ENCODE results near the gene IGF2BP1. TPM values are rescaled to one million over a fixed set of nuclear protein-coding genes. Genes with fewer than 3 reads are reported as not detected.
"Not testable (repeated sequence)": the region's sequence is repeated elsewhere in the genome, so short reads cannot be mapped to it uniquely, and the experiment has no call there.

IGF2BP1 gene
- total RNA-seq, 2 experiments from 2014 or later: 0.04 TPM; not detected in 1

DNA sequence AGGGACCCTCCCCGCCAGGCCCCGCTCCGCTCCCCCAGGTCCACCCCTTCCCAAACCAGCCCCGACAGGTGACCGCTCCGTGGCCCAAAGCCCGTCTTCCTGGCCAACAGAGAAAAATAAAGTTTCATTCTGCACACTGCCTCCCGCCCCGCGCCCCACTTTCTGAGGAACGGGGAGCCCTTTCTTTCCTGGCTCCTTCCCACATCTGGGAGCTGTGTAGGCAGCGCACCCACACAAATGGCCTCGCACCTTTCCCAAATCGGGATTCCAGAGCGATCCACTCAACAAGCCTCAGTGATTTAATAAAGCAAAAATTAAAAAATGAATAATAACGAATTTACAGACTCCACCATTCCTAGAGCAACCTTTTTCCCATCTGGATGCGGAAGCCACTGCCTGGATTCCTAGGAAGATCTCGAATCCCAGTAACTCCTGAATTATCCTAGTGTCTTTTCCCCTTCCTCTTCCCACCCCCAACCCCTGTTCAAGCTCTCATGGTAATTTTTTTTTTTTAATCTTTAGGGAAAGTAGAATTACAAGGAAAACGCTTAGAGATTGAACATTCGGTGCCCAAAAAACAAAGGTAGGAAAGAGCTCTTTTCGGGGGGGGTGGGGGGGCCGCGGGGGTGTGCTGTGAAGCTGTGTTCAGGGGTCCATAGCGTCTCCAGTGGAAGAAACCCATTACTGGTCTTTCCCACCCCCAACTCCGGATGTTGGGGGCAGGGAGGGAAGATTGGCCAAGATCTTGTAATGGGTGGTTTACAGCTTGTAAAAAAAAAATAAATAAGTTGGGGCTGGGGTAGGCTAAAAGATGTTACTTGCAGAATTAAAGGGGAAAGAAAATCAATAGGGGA, 1.6 kb downstream of the IGF2BP1 start:
- no peak overlapping the region for H3K4me3 Mint-ChIP-seq
- H3K27me3 Mint-ChIP-seq: peaks cover 86% of the 10 kb centered on the region
- H3K9me3 Mint-ChIP-seq: no peaks in the 10 kb centered on the region
- CTCF ChIA-PET: interaction anchor here (0.7 to 1.1 kb wide), 2 partner anchors 275 to 346 kb away, joined by 3 read pairs; no protein-coding TSS in a partner anchor
- H3K27ac Mint-ChIP-seq: no peak overlapping the region
- POLR2A ChIA-PET: interaction anchor here (0.7 kb wide), 1 partner anchor 376 kb away, joined by 5 read pairs; no protein-coding TSS in a partner anchor
- H3K36me3 Mint-ChIP-seq (ENCODE audit: low read depth): peaks cover 4% of the 10 kb centered on the region
- DNase-seq: no peak
- H3K4me1 Mint-ChIP-seq: peaks cover 26% of the 10 kb centered on the region

- Mint-ChIP-seq H3K36me3 (ENCODE audit: low read depth) (peaks cover 4% of the 10 kb centered on the region), H3K27ac (no peak overlapping the region), H3K9me3 (no peaks in the 10 kb centered on the region), H3K27me3 (peaks cover 91% of the 10 kb centered on the region), H3K4me3 (no peak overlapping the region), H3K4me1 (peaks cover 21% of the 10 kb centered on the region)
- DNase-seq: no peak
- ChIA-PET POLR2A (no interaction called here), CTCF (no interaction called here)
These were observed 3.8 kb downstream of the IGF2BP1 start for GRCh38 chr17:49000943-49001342.

DNA sequence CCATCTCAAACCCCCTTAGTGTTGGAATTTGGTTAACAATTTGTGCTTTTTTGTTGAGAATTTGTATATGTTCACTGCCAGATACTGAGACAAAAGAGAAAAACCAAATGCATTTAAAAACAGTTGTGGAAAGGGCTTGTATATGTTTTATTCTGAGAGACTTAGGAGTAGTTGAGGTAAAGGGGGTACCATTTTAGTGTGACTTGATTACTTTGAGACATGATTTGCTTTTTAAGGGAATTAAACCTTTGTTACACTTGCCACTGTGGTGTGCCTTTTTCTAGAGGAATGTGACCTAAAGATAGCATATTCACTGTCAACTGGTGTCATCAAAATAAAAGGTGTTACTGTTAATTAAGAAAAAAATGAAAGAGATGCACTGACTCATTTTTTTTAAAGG, 4.5 kb downstream of the IGF2BP1 start:
- H3K9me3 Mint-ChIP-seq: no peaks in the 10 kb centered on the region
- POLR2A ChIA-PET: no interaction called here

GRCh38 chr17:49002331-49002730, 5.1 kb downstream of the IGF2BP1 start:
- Mint-ChIP-seq H3K27me3 (peaks cover 94% of the 10 kb centered on the region), H3K27ac (no peak overlapping the region), H3K4me3 (no peak overlapping the region), H3K9me3 (no peaks in the 10 kb centered on the region), H3K36me3 (ENCODE audit: low read depth) (peaks cover 2% of the 10 kb centered on the region), H3K4me1 (peaks cover 12% of the 10 kb centered on the region)
- ChIA-PET POLR2A (no interaction called here), CTCF (no interaction called here)
- no peak for DNase-seq

More for the DNA sequence above, 4.5 kb downstream of the IGF2BP1 start:
- Mint-ChIP-seq H3K4me1 (peaks cover 15% of the 10 kb centered on the region), H3K27me3 (peaks cover 93% of the 10 kb centered on the region), H3K27ac (no peak overlapping the region), H3K36me3 (ENCODE audit: low read depth) (peaks cover 4% of the 10 kb centered on the region), H3K4me3 (no peak overlapping the region)
- no peak for DNase-seq
- CTCF ChIA-PET: no interaction called here

- H3K27me3 Mint-ChIP-seq: peaks cover 94% of the 10 kb centered on the region
- POLR2A ChIA-PET: no interaction called here
- no peak overlapping the region for H3K4me3 Mint-ChIP-seq
- no peak for DNase-seq
- H3K4me1 Mint-ChIP-seq: peaks cover 7% of the 10 kb centered on the region
- no peak overlapping the region for H3K27ac Mint-ChIP-seq
- CTCF ChIA-PET: no interaction called here
- H3K36me3 Mint-ChIP-seq (ENCODE audit: low read depth): peaks cover 2% of the 10 kb centered on the region
- no peaks in the 10 kb centered on the region for H3K9me3 Mint-ChIP-seq
These were observed 5.6 kb downstream of the IGF2BP1 start for GRCh38 chr17:49002766-49003165.

DNA sequence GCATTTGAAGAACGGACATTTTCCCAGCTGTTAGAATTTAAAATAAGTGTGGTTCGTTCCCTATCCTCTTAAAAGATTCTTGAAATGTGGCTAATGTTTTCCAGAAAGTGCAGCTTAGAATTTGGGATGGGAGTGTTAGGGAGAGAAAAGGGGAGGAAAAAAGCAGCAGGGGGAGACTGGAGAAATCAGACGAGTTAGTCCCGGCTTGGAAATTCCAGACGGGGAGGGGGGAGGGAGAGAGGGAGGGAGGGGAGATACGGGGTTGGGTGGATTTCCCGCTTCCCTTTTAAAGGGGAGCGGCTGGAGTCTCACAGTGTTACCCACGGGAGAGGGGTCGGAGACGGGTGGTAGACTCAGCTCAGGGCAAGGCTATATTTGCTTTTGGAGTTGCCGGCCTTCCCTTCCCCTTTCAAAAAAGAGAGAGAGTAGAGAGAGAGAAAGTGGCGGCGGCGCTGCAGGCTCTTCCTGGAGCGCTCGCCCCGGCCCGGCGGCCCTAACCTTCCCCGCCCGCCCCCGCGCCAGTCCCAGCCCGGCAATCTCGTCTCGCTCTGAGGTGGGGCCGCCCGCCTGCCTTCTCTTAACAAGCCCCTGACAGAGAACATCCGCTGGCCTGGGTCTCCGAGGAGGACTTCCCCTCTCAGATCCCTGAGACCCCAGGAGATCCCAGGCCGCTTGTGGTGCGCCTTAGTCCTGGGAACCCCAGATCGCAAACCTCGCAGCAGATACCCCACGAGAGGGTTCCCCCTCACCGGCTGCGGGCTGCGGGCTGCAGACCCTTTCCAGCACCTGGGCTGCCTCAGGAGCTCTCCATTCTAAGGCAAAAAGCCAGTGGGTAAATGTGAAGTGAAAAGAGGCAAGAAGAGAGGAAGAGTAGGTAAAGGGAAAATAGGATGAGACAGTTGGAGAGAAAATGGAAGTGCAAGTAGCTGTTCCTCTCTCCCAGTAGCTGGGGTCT, 6.6 kb downstream of the IGF2BP1 start:
- H3K27ac Mint-ChIP-seq: no peak overlapping the region
- H3K4me1 Mint-ChIP-seq: no peaks in the 10 kb centered on the region
- no peak overlapping the region for H3K4me3 Mint-ChIP-seq
- H3K36me3 Mint-ChIP-seq (ENCODE audit: low read depth): peaks cover 2% of the 10 kb centered on the region
- H3K9me3 Mint-ChIP-seq: no peaks in the 10 kb centered on the region
- peaks cover 90% of the 10 kb centered on the region for H3K27me3 Mint-ChIP-seq
- CTCF ChIA-PET: interaction anchor here (1.0 kb wide), 1 partner anchor 13 kb away, joined by 3 read pairs; no protein-coding TSS in a partner anchor
- POLR2A ChIA-PET: no interaction called here
- DNase-seq: no peak

DNA sequence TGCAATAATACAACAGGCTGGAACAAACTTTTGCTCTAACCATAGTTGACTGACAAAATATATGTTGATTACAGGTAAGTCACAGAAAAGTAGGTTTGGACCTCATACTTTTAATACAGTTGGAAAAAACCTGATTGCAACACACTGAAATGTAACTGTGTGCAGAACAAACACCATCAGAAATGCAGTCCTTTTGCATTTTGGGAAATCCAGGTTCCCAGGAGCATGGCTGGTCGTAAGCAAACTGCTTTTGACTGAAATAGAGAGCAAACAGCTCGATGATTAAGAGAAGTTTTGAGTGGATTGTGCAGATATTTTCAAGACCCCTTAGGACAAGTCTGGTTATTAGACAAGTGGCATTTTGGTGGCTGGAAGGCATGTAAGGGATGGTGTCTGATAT, 8.0 kb downstream of the IGF2BP1 start:
- no peak for DNase-seq
- CTCF ChIA-PET: interaction anchor here (1.0 kb wide), 1 partner anchor 9 kb away, joined by 3 read pairs; the partner anchor contains the start of gene IGF2BP1

GRCh38 chr17:49008908-49009307, 11.7 kb downstream of the IGF2BP1 start:
- DNase-seq; H3K9me3 Mint-ChIP-seq; H3K4me3 Mint-ChIP-seq; H3K36me3 Mint-ChIP-seq (ENCODE audit: low read depth); H3K27ac Mint-ChIP-seq; POLR2A ChIA-PET; H3K4me1 Mint-ChIP-seq: not testable (repeated sequence)
- CTCF ChIA-PET: interaction anchor here (0.6 kb wide), 2 partner anchors 53 to 102 kb away, joined by 3 to 4 read pairs; no protein-coding TSS in a partner anchor
- H3K27me3 Mint-ChIP-seq: peaks cover 72% of the 10 kb centered on the region

More for the DNA sequence above, 8.0 kb downstream of the IGF2BP1 start:
- Mint-ChIP-seq H3K4me1 (no peaks in the 10 kb centered on the region), H3K4me3 (no peak overlapping the region), H3K27me3 (peaks cover 80% of the 10 kb centered on the region), H3K36me3 (ENCODE audit: low read depth) (peaks cover 2% of the 10 kb centered on the region), H3K27ac (no peak overlapping the region), H3K9me3 (no peaks in the 10 kb centered on the region)
- POLR2A ChIA-PET: no interaction called here

GRCh38 chr17:49012769-49013255, 15.6 kb downstream of the IGF2BP1 start:
- Mint-ChIP-seq H3K4me3 (no peak overlapping the region), H3K4me1 (no peaks in the 10 kb centered on the region), H3K36me3 (ENCODE audit: low read depth) (no peaks in the 10 kb centered on the region), H3K9me3 (no peaks in the 10 kb centered on the region), H3K27ac (no peak overlapping the region), H3K27me3 (peaks cover 51% of the 10 kb centered on the region)
- CTCF ChIA-PET: no interaction called here
- no peak for DNase-seq
- POLR2A ChIA-PET: no interaction called here

DNA sequence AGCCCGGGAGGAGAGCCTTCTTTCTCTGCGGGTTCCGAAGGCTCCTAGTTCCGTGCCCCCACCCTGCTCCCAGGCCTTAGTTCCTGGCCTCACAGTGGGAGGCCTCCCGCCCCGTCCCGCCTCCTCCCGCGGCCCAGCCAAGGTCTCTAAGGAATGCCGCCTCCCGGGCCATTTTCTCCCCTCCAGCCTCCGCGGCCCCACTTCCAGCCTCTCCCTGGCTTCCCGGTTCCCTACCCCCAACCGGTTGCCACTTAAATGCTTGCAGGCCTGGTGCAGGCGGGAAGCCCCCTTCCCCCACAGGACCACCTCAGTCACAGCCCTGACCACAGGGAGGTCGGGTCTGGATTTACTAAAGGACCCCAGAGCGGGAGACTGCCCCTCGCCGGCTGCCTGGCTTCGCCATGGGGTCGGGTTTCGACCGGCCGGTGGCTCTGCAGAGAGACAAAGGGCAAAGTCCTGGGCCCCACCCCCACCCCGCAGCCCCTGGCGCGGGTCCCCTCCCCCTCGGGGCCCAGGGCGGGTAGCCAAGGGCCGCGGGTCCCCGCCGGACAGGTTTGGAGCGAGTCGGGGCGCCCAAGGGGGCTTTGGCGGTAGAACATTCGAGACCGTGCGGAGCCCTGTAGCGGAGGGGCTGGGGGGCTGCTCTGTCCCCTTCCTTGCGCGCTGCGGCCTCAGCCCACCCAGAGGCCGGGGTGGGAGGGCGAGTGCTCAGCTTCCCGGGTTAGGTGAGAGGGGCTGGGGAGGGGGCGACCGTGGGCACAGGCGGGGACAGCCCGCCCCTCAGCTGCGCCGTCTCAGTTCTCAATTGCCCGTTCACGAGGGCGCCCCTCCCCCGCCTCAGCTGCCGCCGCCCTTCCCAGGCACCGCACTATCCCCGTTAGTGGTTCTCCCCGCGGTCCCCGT, 16.4 kb downstream of the IGF2BP1 start:
- Mint-ChIP-seq H3K27ac (no peak overlapping the region), H3K4me1 (no peaks in the 10 kb centered on the region), H3K9me3 (no peaks in the 10 kb centered on the region), H3K36me3 (ENCODE audit: low read depth) (no peaks in the 10 kb centered on the region), H3K4me3 (no peak overlapping the region), H3K27me3 (peaks cover 51% of the 10 kb centered on the region)
- DNase-seq: no peak
- CTCF ChIA-PET: no interaction called here
- POLR2A ChIA-PET: no interaction called here

DNA sequence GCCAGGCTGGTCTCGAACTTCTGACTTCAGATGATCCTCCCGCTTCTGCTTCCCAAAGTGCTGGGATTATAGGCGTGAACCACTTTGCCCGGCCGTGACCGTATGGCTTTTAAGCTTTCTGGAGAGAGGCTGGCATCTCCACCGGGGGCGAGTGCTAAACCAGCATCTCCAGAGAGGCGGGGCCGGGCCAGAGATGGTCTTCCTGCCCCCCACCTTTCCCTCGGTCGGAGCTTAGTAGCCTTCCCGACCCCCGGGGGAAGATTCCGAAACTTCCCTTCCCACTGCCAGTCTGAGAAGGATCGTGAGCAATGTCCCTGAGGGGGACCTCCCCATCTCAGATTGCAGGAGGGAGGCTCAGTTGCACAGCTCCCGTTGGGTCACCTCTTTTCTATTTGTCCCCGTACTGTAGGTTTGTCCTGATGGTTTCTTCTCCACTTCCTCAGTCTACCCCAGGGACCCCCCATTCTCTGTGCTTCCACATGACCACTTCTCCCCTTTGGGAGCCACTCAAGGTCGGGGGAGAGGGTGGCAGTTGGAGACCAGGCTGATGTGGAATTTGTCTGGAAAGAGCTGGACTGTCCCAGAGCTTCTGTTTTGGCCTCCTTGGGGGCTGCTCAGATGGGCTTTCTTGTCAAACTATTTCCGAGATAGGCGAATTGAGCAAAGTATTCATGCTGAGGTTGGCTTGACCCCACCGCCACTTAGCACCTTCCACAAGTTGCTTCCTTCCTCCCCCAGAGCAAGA, 18.2 kb downstream of the IGF2BP1 start:
- Mint-ChIP-seq H3K36me3 (ENCODE audit: low read depth) (no peaks in the 10 kb centered on the region), H3K27me3 (peaks cover 47% of the 10 kb centered on the region), H3K9me3 (no peaks in the 10 kb centered on the region), H3K4me3 (no peak overlapping the region), H3K27ac (no peak overlapping the region), H3K4me1 (no peaks in the 10 kb centered on the region)
- POLR2A ChIA-PET: no interaction called here
- no peak for DNase-seq
- CTCF ChIA-PET: interaction anchor here (0.6 to 1.3 kb wide), 2 partner anchors 30 to 130 kb away, joined by 3 read pairs; no protein-coding TSS in a partner anchor

All from activated CD4-positive, alpha-beta T cell treated with anti-CD3 and anti-CD28 coated beads, Interleukin-2, amount 10 ng/mL, durations not matched to agents 7 days and 5 days (primary cell).